GM19397 (cell line): ENCODE results near the gene RORC.
"Not testable (repeated sequence)": the region's sequence is repeated elsewhere in the genome, so short reads cannot be mapped to it uniquely, and the experiment has no call there.

Experiments
- ATAC-seq: cut with Tn5 transposase; IDR thresholded peaks from one replicate; pipeline ENCODE4 v1.9.1; 2021; ENCODE audit warnings: mild to moderate bottlenecking, moderate library complexity; ENCODE audit not compliant: unreplicated experiment

The RORC gene

DNA sequence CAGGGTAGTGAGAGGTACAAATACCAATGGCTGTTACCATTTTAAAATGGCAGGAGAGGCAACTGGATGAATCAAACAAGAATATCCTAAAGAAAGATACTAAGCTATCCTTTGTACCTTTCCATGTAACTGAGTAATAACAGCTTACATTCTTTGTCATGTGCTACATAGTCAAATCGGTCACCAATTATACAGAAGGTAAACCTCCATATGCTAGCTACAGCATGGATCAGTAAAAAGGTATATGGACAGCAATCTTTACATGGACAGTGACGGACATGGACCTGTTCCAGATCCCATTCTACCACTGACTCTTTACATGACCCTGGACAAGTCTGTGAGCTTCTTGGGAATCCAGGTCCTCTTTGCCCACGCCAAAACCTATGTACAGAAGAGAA, 54.9 kb downstream of the RORC start:
- ATAC-seq = no peak

DNA sequence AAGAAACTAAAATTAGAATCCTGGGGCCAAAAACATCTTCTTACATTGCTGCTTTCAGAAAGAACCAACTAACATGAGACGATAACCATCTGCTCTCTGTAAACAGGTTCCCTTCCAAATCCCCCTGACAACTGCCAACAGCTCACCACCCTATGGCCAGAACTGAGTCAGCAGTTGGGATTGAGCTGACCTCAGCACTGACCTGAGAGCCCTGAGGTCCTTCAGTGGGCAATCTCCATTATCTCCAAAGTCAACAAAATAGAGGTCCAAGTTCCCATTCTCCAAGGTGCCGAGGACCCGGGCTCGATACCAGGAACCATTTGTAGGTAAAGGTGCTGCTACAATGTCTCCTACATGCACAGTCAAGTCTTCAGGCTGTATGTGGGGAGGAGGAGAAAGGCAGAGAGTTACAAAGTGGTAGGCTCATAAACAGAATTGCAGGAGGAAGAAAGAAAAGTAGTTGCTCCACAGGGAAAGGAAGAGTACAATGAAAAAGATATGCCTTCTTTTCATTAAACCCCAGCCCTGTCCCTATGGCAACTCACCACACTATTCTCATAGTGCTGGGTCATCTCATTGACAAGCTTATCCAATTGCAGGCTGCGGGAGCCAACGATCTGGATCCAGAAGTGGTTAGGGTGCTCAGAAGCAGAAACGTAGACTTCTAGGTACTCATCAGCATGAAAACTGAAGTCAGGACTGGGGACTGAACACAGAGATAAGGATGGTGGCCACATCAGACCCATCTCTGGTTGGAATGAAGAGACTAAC, 55.5 kb downstream of the RORC start:
- no peak for ATAC-seq

DNA sequence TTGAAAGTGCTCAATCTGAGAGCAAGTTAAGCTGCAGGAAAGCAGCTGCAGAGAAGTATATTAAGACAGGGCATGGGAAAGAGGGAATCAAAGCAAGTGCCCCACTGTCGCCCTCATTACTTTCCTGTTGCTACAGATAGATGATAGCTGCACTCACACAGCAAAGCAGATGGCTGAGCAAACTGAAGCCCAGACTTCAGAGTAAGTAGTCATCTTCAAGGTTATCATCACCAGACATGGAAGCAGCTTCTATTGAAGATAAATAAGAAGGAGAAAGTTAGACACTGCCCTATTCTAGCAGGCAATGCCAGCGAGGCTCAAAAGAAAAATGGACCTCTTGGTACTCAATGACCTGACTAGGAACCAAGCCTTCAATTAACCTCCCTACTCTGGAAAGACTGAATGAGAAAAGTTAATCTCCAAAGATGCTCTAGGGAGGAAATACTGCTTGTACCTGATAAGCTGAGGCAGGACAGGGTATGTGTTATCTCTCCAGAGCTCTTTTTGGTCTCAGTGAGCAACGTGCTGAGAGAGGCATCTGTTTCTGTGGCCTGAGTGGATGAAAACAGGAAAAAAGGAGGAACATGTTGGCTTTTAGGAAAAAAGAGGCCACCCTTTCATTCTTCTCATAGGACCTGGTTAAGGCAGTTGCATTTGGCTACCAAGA, 57.2 kb downstream of the RORC start:
- ATAC-seq = no peak

DNA sequence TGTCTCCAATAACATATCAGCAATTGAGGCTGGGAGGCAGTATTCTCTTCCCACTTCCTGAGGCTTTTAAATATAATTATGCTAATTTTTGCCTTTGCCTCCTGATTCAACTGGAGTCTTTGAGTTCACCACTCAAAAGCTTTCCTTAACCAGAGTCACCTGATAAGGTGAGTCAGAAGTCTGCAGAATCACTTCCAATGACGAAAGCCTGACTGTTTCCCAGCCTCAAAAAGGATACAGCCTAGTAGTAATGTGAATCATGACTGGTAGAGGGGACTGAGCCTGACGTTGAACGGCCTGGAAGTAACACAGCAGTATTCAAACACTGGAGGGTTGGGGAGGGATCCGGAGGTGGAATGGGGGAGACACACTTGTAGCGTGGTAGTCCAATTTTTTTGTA, 57.9 kb downstream of the RORC start:
- ATAC-seq = no peak

DNA sequence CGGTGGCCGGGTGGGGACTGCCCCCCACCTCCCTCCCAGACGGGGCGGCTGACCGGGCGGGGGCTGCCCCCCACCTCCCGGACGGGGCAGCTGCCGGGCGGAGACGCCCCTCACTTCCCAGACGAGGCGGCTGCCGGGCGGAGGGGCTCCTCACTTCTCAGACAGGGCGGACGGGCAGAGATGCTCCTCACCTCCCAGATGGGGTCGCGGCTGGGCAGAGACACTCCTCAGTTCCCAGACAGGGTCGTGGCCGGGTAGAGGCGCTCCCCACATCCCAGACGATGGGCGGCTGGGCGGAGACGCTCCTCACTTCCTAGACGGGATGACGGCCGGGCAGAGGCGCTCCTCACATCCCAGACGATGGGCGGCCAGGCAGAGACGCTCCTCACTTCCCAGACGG, 62.3 kb downstream of the RORC start:
- ATAC-seq = not testable (repeated sequence)

DNA sequence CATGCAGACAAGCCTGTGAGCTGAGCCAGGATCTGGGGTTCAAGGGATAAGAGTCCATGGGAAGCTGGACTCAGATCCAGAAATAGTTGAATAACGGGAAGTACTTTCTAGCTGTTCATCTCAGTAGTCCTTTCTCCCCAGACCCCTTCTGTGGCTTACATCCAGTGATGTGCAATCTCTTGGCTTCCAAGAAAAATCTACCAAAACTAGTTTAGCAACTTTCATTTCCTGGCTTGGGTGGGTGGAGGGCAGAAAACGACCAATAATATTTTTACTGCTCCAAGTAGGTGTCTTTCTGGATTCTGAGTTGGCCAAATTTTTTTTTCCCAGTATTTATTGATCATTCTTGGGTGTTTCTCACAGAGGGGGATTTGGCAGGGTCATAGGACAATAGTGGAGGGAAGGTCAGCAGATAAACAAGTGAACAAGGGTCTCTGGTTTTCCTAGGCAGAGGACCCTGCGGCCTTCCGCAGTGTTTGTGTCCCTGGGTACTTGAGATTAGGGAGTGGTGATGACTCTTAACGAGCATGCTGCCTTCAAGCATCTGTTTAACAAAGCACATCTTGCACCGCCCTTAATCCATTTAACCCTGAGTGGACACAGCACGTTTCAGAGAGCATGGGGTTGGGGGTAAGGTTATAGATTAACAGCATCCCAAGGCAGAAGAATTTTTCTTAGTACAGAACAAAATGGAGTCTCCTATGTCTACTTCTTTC, 63.1 kb downstream of the RORC start:
- ATAC-seq = not testable (repeated sequence)

DNA sequence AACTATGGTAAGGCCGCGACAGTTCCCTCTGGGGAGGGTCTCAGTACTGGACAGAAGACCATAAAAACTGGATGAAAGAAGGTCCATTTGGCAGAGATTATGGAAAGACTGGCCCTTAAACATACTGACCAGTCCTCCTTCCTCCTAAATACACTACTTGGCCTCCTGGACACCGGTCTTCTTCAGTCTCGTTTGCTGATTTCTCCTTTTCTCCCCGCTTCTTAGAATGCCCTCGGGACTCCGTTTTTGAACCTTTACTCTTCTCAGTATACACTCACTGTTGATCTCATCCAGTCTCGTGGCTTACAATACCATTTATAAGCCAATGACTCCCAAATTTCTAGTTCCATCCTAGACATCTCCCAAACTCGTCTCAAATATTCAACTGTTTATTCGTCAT, 67.6 kb downstream of the RORC start:
- no peak for ATAC-seq

DNA sequence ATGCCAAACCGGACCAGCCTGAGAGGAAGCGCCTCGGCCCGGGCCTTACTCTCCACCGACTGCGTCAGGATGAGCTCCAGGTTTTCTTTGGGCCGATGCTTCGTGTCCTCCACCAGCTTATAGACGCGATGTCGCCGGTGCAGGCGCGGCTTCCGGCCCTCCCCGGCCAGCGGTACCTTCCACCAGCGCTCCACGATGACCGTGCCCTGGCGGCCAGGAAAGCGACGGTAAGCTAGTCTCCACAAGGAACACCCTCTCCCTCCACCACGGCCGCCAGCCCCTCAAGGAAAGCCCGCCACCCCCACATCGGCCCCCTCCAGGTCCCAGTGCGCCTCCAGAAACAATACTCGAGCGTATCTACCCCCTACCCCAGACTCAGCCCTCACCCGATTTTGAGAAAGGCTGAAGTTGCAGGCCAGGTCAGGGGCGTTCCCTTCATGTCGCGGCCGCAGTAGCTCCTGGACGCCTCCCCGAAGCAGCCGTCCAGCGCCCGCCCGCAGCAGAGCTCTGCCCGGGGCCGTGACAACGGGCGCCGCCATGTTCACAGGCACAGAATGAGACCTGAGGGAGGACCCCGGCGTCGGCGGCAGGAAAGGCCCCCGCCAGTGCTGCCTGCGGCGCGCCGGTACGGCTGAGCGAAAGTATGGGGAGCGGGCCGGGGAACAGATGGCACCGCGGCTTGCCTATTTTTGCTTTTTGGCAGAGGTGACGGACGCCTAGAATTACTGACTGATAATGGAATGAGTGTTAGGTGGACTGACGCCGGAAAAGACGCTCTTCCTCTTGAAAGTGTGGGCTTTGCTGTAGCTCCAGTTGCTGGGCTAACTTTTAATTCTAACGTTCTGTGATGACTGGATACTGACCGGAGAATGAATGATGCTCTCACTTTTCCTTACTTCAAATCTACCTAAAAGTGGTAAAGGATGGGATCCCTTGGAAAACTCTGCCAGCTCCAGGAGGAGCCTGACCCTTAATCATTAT, 68.4 kb downstream of the RORC start, which contains the start of gene MRPL9:
Gene MRPL9 (minus strand): TSS at position 556 of the 981 bp plus-strand sequence. CDS start 17 bp downstream, at position 539.
- ATAC-seq = peak; percentile 95

DNA sequence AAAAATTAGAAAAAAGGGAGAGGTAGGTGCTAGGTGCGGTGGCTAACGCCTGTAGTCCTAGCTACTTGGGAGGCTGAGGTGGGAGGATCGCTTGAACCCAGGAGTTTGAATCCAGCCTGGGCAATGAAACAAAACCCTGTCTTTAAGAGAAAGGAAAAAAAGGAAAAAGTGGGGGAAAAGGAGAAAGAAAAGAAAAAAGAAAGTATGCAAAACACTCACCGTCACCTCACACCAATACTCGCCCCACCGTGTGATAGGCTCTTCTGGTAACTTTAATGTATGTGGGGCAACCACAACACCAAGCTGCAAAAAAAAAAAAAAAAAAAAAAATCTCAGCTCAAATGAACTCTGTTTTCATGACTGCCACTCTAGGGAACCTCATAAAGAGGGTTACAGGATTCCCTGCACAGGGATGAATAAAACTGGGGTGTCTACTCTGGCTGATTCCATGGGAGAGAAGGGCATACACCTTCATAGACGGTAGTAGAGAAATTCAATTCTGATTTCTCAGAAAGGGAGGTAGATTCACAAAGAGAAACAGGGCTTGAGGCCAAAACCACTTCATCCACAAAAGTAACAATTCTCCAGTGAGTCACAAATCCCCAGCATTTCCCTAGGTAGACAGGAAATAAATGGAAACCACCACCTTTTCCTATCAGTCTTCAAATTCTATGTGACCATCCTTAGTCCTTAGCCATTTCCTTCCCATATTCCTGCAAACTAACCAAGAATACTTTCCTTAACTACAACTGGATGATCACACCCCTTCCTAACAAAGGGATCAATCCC, 70.8 kb downstream of the RORC start:
- no peak for ATAC-seq

DNA sequence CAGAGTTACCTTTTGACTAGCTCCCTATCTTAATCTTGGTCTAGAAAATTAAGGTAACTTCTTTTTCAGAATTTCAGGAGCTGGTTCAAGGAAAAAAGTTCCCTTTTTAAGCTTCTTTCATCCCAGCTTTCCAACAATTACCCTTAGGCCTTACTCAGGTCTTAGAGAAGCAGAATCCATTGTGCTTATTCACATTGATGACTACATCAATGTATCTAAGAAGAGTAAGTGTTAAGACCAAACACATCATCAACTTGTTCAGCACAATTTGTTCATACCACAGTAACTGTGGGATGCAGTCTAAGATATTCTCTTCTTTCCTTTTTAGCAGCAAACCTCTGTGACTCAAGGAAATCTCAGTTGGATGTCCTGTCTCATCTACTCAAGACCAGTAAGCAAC, 72.4 kb downstream of the RORC start:
- no peak for ATAC-seq

DNA sequence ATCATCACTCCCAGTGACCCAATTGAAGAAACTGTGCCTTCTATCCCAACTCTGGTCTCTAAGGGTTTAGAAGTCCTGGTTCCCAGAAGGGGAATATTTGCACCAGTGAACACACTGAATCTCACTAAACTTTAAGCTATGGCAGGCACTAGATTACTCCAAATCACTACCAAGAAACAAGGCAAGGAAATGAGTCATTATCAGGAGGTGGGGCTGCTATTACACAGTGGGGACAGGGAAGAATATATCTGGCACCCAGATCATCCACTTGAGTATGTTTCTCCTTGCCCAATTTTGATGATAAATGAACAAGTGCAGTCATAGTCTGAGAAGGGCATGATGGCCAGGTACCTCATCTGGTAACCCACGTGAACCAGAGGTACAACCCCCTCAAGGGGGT, 75.3 kb downstream of the RORC start:
- ATAC-seq = no peak
